Ramos (cell line): ENCODE data around the gene KCND1.

Source experiments
- in situ Hi-C: fragments of 300-500 bp; cut with MboI; formaldehyde crosslinking; loops from one replicate; pipeline ENCODE4 v1.14.3; 2022; ENCODE audit warnings: low sequenced_read_pairs; ENCODE audit not compliant: unreplicated experiment

The KCND1 gene

GRCh38 chrX:48917139-48918001 lies 54.3 kb downstream of the KCND1 start:
- in situ Hi-C loops: no loop called here

- in situ Hi-C loops: no loop called here
Measured at GRCh38 chrX:48914593-48915493, 56.8 kb downstream of the KCND1 start.

- in situ Hi-C loops: no loop called here
Measured at GRCh38 chrX:48913605-48914366, 57.9 kb downstream of the KCND1 start.

- in situ Hi-C loops: no loop called here
Measured at GRCh38 chrX:48911412-48912182, 60.0 kb downstream of the KCND1 start, which contains the start of gene SLC35A2. Gene SLC35A2 (minus strand): TSS chrX:48911646. CDS start chrX:48911636, 10 bp downstream.
